K562 (cell line): Measurements from ENCODE around the gene AQP11.

Experiments used
- CTBP1 ChIP-seq: fragments of 450-650 bp; IDR thresholded peaks from 2 replicates; pipeline ENCODE4 v1.6.1; 2016; ENCODE audit warnings: borderline replicate concordance
- JUN ChIP-seq, 2 experiments: sonication (generic) in 1 of 2; formaldehyde crosslinking in 1 of 2; IDR thresholded peaks; 2 replicates each; pipeline versions ENCODE4 v1.6.1 to v1.8.0; 2012 to 2022; ENCODE audit warnings: borderline replicate concordance in 2 of 2, mild to moderate bottlenecking in 2 of 2, improper control_type of control experiment in 1 of 2, low read depth in 1 of 2, low read length in 1 of 2, missing genetic modification reagents in 1 of 2
- MAX ChIP-seq: sonication (generic); formaldehyde crosslinking; IDR thresholded peaks from 2 replicates; pipeline ENCODE4 v1.9.0; 2022; ENCODE audit warnings: mild to moderate bottlenecking, missing genetic modification reagents
- MTA2 ChIP-seq: fragments of 450-650 bp; IDR thresholded peaks from 2 replicates; pipeline ENCODE4 v1.6.1; 2016; ENCODE audit warnings: low read depth
- XRCC3 ChIP-seq: fragments of 450-650 bp; IDR thresholded peaks from 2 replicates; pipeline ENCODE4 v1.6.1; 2017; ENCODE audit warnings: mild to moderate bottlenecking, moderate library complexity
- ZNF444 ChIP-seq: fragments of 250-450 bp; sonication (Bioruptor Pico); IDR thresholded peaks from 2 replicates; pipeline ENCODE4 v1.4.0; 2020; ENCODE audit warnings: mild to moderate bottlenecking, moderate library complexity
- ZNF449 ChIP-seq: fragments of 250-450 bp; sonication (Bioruptor Pico); IDR thresholded peaks from 2 replicates; pipeline ENCODE4 v1.8.0; 2022; ENCODE audit warnings: moderate library complexity, mild to moderate bottlenecking, inconsistent platforms
- TF ChIP-seq, protein P1 (sequence below): fragments of 250-450 bp; sonication (Bioruptor Pico); IDR thresholded peaks from 2 replicates; pipeline ENCODE4 v1.9.0; 2021; ENCODE audit warnings: mild to moderate bottlenecking
- TF ChIP-seq, protein P2 (sequence below), 3 experiments: IDR thresholded peaks in 2 of 3; conservative IDR thresholded peaks in 1 of 3; 2 replicates each; pipeline ENCODE4 v1.5.1; 2011 to 2012; ENCODE audit warnings: low read length in 3 of 3, mild to moderate bottlenecking in 3 of 3, control low read depth in 2 of 3, improper control_type of control experiment in 1 of 3, inconsistent platforms in 1 of 3, low read depth in 1 of 3, mixed read lengths in 1 of 3, moderate library complexity in 1 of 3; ENCODE audit not compliant: insufficient read depth in 2 of 3
- TF ChIP-seq, protein P3 (sequence below), 3 experiments: fragments of 200-800 bp in 1 of 3; fragments of 250-450 bp in 1 of 3; fragments of 450-650 bp in 1 of 3; sonication (Bioruptor Pico) in 1 of 3; sonication (Bioruptor generic) in 1 of 3; formaldehyde crosslinking in 1 of 3; IDR thresholded peaks; 2 replicates each; pipeline versions ENCODE4 v1.6.1 to v1.8.0; 2016 to 2022; ENCODE audit warnings: mild to moderate bottlenecking in 2 of 3, missing genetic modification characterization in 2 of 3, missing compliant biosample characterization in 1 of 3, moderate library complexity in 1 of 3

DNA sequence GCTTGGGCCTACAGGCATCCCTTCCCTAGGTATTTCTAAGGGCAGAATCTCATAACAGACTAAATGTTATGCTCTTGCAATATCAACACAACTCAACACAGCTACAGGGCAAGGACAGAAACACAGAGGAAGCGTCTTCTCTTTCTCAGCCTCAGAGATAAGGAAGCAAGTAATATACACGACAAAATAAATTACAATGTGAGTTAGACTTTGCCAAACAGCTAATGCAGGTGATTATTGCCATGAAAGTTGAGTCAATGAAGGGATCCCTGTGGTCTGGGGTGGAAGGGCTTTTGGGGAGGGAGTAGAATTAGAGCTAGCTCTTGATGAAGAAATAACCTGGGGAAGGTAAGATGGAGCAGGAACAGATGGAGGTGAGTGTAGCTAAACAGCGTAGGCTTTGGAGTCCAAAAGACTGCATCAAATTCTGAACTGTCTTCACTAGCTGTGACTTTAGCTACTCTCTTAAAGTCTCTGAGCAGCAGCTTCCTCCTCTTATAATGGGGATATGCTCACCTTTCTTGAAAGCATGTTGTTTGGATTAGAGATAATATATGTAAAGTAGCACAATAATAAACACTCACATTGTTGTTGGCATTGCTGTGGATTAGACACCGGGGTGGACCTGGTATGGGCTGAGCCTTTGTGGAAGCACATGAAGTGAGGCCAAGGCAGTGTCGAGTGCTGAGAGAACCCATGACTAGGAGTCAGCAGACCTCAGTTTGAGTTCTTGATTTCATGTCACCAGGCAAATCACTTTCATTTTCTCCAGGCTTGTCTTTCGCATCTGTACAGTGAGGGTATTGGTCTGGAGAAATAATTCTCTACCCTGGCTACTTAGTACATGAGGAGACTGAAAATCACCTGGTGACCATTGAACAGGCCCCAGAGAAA lies 41.0 kb upstream of the AQP11 start:
- TF ChIP-seq CTBP1 (no peak), ZNF449 (no peak), MAX (CRISPR knock-in tag) (no peak), JUN (IDR thresholded peaks at IDR 0.05; ENCODE audit: borderline replicate concordance, low read depth, low read length) (no peak), JUN (CRISPR knock-in tag; IDR thresholded peaks at IDR 0.05; ENCODE audit: borderline replicate concordance) (no peak), ZNF444 (CRISPR knock-in tag) (no peak), MTA2 (no peak), XRCC3 (no peak)
- TF ChIP-seq, protein P1, sequence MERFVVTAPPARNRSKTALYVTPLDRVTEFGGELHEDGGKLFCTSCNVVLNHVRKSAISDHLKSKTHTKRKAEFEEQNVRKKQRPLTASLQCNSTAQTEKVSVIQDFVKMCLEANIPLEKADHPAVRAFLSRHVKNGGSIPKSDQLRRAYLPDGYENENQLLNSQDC (CRISPR knock-in tag): no peak
- TF ChIP-seq, protein P2, sequence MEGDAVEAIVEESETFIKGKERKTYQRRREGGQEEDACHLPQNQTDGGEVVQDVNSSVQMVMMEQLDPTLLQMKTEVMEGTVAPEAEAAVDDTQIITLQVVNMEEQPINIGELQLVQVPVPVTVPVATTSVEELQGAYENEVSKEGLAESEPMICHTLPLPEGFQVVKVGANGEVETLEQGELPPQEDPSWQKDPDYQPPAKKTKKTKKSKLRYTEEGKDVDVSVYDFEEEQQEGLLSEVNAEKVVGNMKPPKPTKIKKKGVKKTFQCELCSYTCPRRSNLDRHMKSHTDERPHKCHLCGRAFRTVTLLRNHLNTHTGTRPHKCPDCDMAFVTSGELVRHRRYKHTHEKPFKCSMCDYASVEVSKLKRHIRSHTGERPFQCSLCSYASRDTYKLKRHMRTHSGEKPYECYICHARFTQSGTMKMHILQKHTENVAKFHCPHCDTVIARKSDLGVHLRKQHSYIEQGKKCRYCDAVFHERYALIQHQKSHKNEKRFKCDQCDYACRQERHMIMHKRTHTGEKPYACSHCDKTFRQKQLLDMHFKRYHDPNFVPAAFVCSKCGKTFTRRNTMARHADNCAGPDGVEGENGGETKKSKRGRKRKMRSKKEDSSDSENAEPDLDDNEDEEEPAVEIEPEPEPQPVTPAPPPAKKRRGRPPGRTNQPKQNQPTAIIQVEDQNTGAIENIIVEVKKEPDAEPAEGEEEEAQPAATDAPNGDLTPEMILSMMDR (IDR thresholded peaks at IDR 0.05 in 2 of 3, conservative IDR thresholded peaks at IDR 0.05 in 1 of 3; ENCODE audit: insufficient read depth in 2 of 3, low read depth in 1 of 3, low read length in 3 of 3): no peak
- TF ChIP-seq, protein P3, sequence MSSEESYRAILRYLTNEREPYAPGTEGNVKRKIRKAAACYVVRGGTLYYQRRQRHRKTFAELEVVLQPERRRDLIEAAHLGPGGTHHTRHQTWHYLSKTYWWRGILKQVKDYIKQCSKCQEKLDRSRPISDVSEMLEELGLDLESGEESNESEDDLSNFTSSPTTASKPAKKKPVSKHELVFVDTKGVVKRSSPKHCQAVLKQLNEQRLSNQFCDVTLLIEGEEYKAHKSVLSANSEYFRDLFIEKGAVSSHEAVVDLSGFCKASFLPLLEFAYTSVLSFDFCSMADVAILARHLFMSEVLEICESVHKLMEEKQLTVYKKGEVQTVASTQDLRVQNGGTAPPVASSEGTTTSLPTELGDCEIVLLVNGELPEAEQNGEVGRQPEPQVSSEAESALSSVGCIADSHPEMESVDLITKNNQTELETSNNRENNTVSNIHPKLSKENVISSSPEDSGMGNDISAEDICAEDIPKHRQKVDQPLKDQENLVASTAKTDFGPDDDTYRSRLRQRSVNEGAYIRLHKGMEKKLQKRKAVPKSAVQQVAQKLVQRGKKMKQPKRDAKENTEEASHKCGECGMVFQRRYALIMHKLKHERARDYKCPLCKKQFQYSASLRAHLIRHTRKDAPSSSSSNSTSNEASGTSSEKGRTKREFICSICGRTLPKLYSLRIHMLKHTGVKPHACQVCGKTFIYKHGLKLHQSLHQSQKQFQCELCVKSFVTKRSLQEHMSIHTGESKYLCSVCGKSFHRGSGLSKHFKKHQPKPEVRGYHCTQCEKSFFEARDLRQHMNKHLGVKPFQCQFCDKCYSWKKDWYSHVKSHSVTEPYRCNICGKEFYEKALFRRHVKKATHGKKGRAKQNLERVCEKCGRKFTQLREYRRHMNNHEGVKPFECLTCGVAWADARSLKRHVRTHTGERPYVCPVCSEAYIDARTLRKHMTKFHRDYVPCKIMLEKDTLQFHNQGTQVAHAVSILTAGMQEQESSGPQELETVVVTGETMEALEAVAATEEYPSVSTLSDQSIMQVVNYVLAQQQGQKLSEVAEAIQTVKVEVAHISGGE (CRISPR knock-in tag; IDR thresholded peaks at IDR 0.05): no peak
